Measurements from ENCODE around the gene SLC4A9. TPM values are rescaled to one million over a fixed set of nuclear protein-coding genes. Genes with fewer than 3 reads are reported as not detected.

The SLC4A9 gene
- total RNA-seq, 1 donor, result not detected

GRCh38 chr5:140337880-140338279, 22.1 kb upstream of the SLC4A9 start:
- TF ChIP-seq, protein P1, sequence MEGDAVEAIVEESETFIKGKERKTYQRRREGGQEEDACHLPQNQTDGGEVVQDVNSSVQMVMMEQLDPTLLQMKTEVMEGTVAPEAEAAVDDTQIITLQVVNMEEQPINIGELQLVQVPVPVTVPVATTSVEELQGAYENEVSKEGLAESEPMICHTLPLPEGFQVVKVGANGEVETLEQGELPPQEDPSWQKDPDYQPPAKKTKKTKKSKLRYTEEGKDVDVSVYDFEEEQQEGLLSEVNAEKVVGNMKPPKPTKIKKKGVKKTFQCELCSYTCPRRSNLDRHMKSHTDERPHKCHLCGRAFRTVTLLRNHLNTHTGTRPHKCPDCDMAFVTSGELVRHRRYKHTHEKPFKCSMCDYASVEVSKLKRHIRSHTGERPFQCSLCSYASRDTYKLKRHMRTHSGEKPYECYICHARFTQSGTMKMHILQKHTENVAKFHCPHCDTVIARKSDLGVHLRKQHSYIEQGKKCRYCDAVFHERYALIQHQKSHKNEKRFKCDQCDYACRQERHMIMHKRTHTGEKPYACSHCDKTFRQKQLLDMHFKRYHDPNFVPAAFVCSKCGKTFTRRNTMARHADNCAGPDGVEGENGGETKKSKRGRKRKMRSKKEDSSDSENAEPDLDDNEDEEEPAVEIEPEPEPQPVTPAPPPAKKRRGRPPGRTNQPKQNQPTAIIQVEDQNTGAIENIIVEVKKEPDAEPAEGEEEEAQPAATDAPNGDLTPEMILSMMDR (IDR thresholded peaks at IDR 0.05; ENCODE audit: insufficient read depth, low read length), result no peak
- DNase-seq (ENCODE audit: low read depth), result no peak
- H3K4me3 ChIP-seq (ENCODE audit: low read depth, low read length), result no peak overlapping the region

GRCh38 chr5:140338336-140338735, 21.7 kb upstream of the SLC4A9 start:
- H3K4me3 ChIP-seq (ENCODE audit: low read depth, low read length), result no peak overlapping the region
- peak; percentile 28 for DNase-seq (ENCODE audit: low read depth)
- TF ChIP-seq, protein P1 (IDR thresholded peaks at IDR 0.05; ENCODE audit: insufficient read depth, low read length), result no peak

- TF ChIP-seq, protein P1 (IDR thresholded peaks at IDR 0.05; ENCODE audit: insufficient read depth, low read length), result no peak
- DNase-seq (ENCODE audit: low read depth), result no peak
Observed at GRCh38 chr5:140338908-140339307, 21.1 kb upstream of the SLC4A9 start.

DNA sequence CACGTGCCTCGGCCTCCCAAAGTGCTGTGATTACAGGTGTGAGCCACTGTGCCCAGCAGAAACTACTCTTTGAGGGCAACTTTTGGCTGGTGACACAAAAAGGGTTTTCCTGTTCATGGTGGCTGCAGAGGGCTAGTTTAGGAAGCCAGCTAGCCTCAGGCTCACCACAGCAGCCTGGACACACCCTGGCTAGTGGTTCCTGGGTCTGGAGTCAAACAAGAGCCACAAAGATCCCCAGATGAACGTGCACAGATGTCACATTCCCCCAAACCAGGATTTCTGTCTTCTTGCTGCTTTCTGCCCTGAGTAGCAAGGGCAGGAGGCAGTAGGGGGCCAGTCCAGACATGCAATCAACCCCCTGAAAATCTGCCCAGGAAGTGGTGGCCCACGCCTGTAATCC, 20.4 kb upstream of the SLC4A9 start:
- DNase-seq (ENCODE audit: low read depth), result no peak
- TF ChIP-seq, protein P1 (IDR thresholded peaks at IDR 0.05; ENCODE audit: insufficient read depth, low read length), result no peak

More at GRCh38 chr5:140338908-140339307, 21.1 kb upstream of the SLC4A9 start:
- H3K4me3 ChIP-seq (ENCODE audit: low read depth, low read length), result no peak overlapping the region

GRCh38 chr5:140340605-140341121, 19.3 kb upstream of the SLC4A9 start:
- no peak for DNase-seq (ENCODE audit: low read depth)
- TF ChIP-seq, protein P1 (IDR thresholded peaks at IDR 0.05; ENCODE audit: insufficient read depth, low read length), result no peak
- no peak overlapping the region for H3K4me3 ChIP-seq (ENCODE audit: low read depth, low read length)

More for the DNA sequence above, 20.4 kb upstream of the SLC4A9 start:
- H3K4me3 ChIP-seq (ENCODE audit: low read depth, low read length), result no peak overlapping the region

DNA sequence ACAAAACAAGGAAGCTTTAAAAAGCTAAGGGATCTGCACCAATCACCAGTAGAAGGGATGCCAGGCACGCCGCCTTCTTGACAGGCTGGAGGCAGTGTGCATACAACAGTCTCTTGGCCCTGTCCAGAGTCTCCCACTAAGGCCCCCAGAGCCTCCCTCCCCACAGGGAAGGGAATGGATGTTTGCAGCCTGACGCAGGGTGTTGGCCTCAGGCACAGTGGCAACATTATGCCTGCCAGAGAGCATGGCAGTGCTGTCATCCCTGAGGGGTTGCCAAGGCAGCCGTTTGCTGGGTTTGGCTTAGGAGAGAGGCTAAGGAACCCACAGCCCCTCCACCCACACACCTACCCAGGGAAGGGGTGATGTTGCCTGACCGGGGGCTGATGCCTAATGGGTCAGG, 18.4 kb upstream of the SLC4A9 start:
- DNase-seq (ENCODE audit: low read depth), result no peak
- TF ChIP-seq, protein P1 (IDR thresholded peaks at IDR 0.05; ENCODE audit: insufficient read depth, low read length), result no peak
- no peak overlapping the region for H3K4me3 ChIP-seq (ENCODE audit: low read depth, low read length)

- no peak for DNase-seq (ENCODE audit: low read depth)
- TF ChIP-seq, protein P1 (IDR thresholded peaks at IDR 0.05; ENCODE audit: insufficient read depth, low read length), result no peak
- H3K4me3 ChIP-seq (ENCODE audit: low read depth, low read length), result no peak overlapping the region
Observed at GRCh38 chr5:140342287-140342686, 17.7 kb upstream of the SLC4A9 start.

Measured in fibroblast of the aortic adventitia (primary cell).